ENCODE measurements around the gene RIMS4.
A peak's percentile ranks its signal among the peaks of the same experiment; 100 is the strongest.

Gene RIMS4

DNA sequence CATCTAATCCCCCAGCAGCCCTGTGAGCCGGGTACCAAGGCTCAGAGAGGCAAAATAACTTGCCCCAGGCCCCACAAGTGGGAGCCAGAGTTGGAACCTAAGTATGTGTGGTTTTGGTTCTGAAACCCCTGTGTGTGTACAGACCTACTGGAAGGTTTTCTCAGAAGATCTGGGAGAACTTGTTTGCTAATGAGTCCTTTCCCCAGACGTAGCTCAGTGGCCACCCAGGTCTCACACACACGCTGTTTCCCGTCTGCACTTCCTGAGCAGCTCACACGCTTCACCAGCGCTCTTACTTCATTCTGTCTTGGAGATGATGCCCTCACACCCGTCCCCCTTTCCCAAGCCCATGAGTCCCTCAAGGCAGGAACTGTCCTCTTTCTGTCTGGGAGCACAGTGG is 87.0 kb downstream of the RIMS4 start:
- TF ChIP-seq CTCF (IDR thresholded peaks at IDR 0.05; ENCODE audit: borderline replicate concordance, insufficient read depth, low read depth, low read length) = no peak

GRCh38 chr20:44722990-44723389 is 87.4 kb downstream of the RIMS4 start:
- no peak for TF ChIP-seq CTCF (IDR thresholded peaks at IDR 0.05; ENCODE audit: borderline replicate concordance, insufficient read depth, low read depth, low read length)
- no peak overlapping the region for H3K4me3 ChIP-seq (ENCODE audit: low read depth, low read length)

More for the DNA sequence above, 87.0 kb downstream of the RIMS4 start:
- no peak overlapping the region for H3K4me3 ChIP-seq (ENCODE audit: low read depth, low read length)

GRCh38 chr20:44721785-44722054 is 88.6 kb downstream of the RIMS4 start:
- TF ChIP-seq CTCF (IDR thresholded peaks at IDR 0.05; ENCODE audit: borderline replicate concordance, insufficient read depth, low read depth, low read length) = no peak
- no peak overlapping the region for H3K4me3 ChIP-seq (ENCODE audit: low read depth, low read length)

DNA sequence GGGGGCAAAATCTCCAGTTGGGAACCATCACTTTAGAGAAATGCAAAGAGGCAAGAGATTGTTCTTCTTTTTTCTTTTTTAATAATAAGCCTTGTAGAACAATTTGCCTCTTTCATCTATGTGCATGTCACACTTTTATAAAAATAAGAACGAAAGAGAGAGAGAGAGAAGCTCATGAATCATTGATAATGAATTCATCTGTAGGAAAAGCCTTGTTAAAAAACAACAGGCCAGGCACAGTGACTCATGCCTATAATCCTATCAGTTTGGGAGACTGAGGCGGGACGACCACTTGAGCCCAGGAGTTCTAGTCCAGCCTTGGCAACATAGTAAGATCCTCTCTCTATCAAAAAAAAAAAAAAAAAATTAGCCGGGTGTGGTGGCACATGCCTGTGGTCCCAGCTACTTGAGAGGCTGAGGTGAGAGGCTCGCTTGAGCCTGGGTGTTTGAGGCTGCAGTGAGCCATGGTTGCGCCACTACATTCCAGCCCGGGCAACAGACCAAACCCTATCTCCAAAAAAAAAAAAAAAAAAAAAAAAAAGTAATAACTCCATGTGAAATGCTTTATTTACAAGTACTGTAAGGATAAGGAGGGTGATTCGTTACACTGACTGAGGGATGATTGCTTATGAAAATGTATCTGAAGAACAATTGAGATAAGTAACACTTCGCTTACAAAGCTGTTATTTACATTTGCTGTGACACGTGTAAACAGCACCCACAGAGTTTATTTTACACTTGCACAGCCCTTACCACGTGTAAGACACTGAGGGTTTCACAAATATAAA is 89.2 kb downstream of the RIMS4 start:
- no peak overlapping the region for H3K4me3 ChIP-seq (ENCODE audit: low read depth, low read length)
- TF ChIP-seq CTCF (IDR thresholded peaks at IDR 0.05; ENCODE audit: borderline replicate concordance, insufficient read depth, low read depth, low read length) = no peak

DNA sequence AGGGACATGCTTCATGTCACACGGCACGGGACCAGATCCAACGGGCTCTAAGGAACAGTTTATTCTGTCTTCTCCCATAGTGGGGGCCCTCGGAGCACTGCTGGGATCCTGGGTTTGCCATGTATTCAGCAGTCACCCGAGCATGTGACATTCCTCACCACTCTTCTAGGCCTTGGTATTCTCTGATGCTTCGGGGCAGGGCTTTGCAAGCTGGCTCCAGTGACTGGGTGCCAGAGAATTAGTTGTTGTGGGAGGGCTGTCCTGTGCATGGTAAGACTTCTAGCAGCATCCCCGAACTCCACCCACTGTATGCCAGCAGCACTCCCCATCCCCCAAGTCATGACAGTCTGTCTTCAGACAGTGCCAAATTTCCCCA is 89.7 kb downstream of the RIMS4 start:
- TF ChIP-seq CTCF (IDR thresholded peaks at IDR 0.05; ENCODE audit: borderline replicate concordance, insufficient read depth, low read depth, low read length) = no peak

DNA sequence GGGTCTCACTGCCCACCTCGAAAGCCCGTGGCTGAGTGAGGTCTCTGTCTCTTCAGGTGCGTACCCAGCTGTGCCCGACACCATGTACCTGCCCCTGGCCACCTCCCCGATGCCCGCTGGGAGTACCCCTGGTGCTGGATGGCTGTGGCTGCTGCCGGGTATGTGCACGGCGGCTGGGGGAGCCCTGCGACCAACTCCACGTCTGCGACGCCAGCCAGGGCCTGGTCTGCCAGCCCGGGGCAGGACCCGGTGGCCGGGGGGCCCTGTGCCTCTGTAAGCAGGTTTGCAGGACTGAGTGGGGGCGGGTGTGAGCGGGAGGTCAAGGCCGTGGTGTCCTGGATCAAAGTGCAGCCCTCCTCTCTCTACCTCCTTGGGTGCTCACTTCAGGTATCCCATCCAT is 90.5 kb downstream of the RIMS4 start:
- no peak overlapping the region for H3K4me3 ChIP-seq (ENCODE audit: low read depth, low read length)
- TF ChIP-seq CTCF (IDR thresholded peaks at IDR 0.05; ENCODE audit: borderline replicate concordance, insufficient read depth, low read depth, low read length) = no peak

More for the DNA sequence above, 89.7 kb downstream of the RIMS4 start:
- H3K4me3 ChIP-seq (ENCODE audit: low read depth, low read length) = no peak overlapping the region

GRCh38 chr20:44717986-44718385 is 92.4 kb downstream of the RIMS4 start:
- TF ChIP-seq CTCF (IDR thresholded peaks at IDR 0.05; ENCODE audit: borderline replicate concordance, insufficient read depth, low read depth, low read length) = peak; percentile 27; the same call in 1 of the 2 replicates

More at GRCh38 chr20:44717986-44718385, 92.4 kb downstream of the RIMS4 start:
- H3K4me3 ChIP-seq (ENCODE audit: low read depth, low read length) = no peak overlapping the region
